ENCODE measurements around the gene POLR3E. TPM values are rescaled to one million over a fixed set of nuclear protein-coding genes. Genes with fewer than 3 reads are reported as not detected.
A peak's percentile ranks its signal among the peaks of the same experiment; 100 is the strongest.

Gene POLR3E
- 43.3 TPM for total RNA-seq
- long read RNA-seq, transcript POLR3E-201 (21 exons, 3,697 nt), result major isoform, 10 of 24 reads
- long read RNA-seq, partial matches to known transcripts, result 9 of 24 reads
- long read RNA-seq, other reads (novel, unspliced or antisense), result 4 of 24 reads

- no peaks in the 10 kb centered on the region for H3K27me3 ChIP-seq
- peak; percentile 90 for TF ChIP-seq CTCF (IDR thresholded peaks at IDR 0.05)
- peak; percentile 100 for DNase-seq
- peaks cover 5% of the 10 kb centered on the region for H3K36me3 ChIP-seq
- peak within 1 kb of the TSS; percentile 89 for H3K27ac ChIP-seq
- no peaks in the 10 kb centered on the region for H3K9me3 ChIP-seq
- peak within 1 kb of the TSS; percentile 96 for H3K4me3 ChIP-seq
- peaks cover 8% of the 10 kb centered on the region for H3K4me1 ChIP-seq
- intact Hi-C loops (cut with DNase I), result loop anchor here (5.0 kb wide), 1 partner anchor 100 kb away; no protein-coding TSS in a partner anchor
- ATAC-seq, result peak; percentile 99
Measured at GRCh38 chr16:22297114-22297870, at the start of gene POLR3E. POLR3E (plus strand) TSS chr16:22297409; CDS start chr16:22302969, 5,560 bp downstream.

- ATAC-seq (no peak), DNase-seq (no peak)
- H3K27ac ChIP-seq, result no peak overlapping the region
- H3K36me3 ChIP-seq, result peaks cover 94% of the 10 kb centered on the region
- H3K4me3 ChIP-seq, result no peak overlapping the region
- no peak for TF ChIP-seq CTCF (IDR thresholded peaks at IDR 0.05)
- no peaks in the 10 kb centered on the region for H3K9me3 ChIP-seq
- H3K4me1 ChIP-seq, result no peaks in the 10 kb centered on the region
- no peaks in the 10 kb centered on the region for H3K27me3 ChIP-seq
- intact Hi-C loops (cut with DNase I), result no loop called here
Measured at GRCh38 chr16:22250522-22250921, 46.7 kb upstream of the POLR3E start.

GRCh38 chr16:22252317-22252716 lies 44.9 kb upstream of the POLR3E start:
- H3K4me3 ChIP-seq, result no peak overlapping the region
- intact Hi-C loops (cut with DNase I), result no loop called here
- H3K36me3 ChIP-seq, result peaks cover 95% of the 10 kb centered on the region
- no peak for TF ChIP-seq CTCF (IDR thresholded peaks at IDR 0.05)
- H3K27me3 ChIP-seq, result no peaks in the 10 kb centered on the region
- ATAC-seq (no peak), DNase-seq (no peak)
- no peaks in the 10 kb centered on the region for H3K4me1 ChIP-seq
- no peaks in the 10 kb centered on the region for H3K9me3 ChIP-seq
- H3K27ac ChIP-seq, result no peak overlapping the region

- no peak for TF ChIP-seq CTCF (IDR thresholded peaks at IDR 0.05)
- no peak overlapping the region for H3K4me3 ChIP-seq
- H3K27ac ChIP-seq, result no peak overlapping the region
- intact Hi-C loops (cut with DNase I), result no loop called here
- H3K4me1 ChIP-seq, result no peaks in the 10 kb centered on the region
- H3K36me3 ChIP-seq, result peaks cover 95% of the 10 kb centered on the region
- H3K9me3 ChIP-seq, result no peaks in the 10 kb centered on the region
- no peaks in the 10 kb centered on the region for H3K27me3 ChIP-seq
- DNase-seq, result no peak
- no peak for ATAC-seq
Measured at GRCh38 chr16:22253272-22253671, 43.9 kb upstream of the POLR3E start.

- DNase-seq (no peak), ATAC-seq (no peak)
- peaks cover 97% of the 10 kb centered on the region for H3K36me3 ChIP-seq
- H3K4me1 ChIP-seq, result no peaks in the 10 kb centered on the region
- H3K27me3 ChIP-seq, result no peaks in the 10 kb centered on the region
- intact Hi-C loops (cut with DNase I), result no loop called here
- no peak overlapping the region for H3K4me3 ChIP-seq
- H3K9me3 ChIP-seq, result no peaks in the 10 kb centered on the region
- H3K27ac ChIP-seq, result no peak overlapping the region
- no peak for TF ChIP-seq CTCF (IDR thresholded peaks at IDR 0.05)
Measured at GRCh38 chr16:22255335-22255734, 41.9 kb upstream of the POLR3E start.
